Hepatocyte (in vitro differentiated cells): ENCODE results near the gene CCDC73. TPM values are rescaled to one million over a fixed set of nuclear protein-coding genes. Genes with fewer than 3 reads are reported as not detected.

ENCODE experiments used
- DNase-seq: peaks from one replicate; pipeline ENCODE4 v3.0.0-alpha.2; 2016; ENCODE audit warnings: low spot score
- H2AFZ ChIP-seq: fragments of 200-600 bp; sonication (generic); 2 replicates; pipeline ENCODE4 v1.6.0; 2016; ENCODE audit warnings: antibody characterized with exemption, mild to moderate bottlenecking
- H3K27ac ChIP-seq: fragments of 200-600 bp; sonication (generic); 2 replicates; pipeline ENCODE4 v1.5.1; 2016; ENCODE audit warnings: mild to moderate bottlenecking
- H3K27me3 ChIP-seq: fragments of 200-600 bp; sonication (generic); 2 replicates; pipeline ENCODE4 v1.6.1; 2016
- H3K36me3 ChIP-seq: fragments of 200-600 bp; sonication (generic); replicated peaks from 2 replicates; pipeline ENCODE4 v1.5.1; 2016; ENCODE audit warnings: low read depth; ENCODE audit not compliant: insufficient read depth
- H3K4me1 ChIP-seq: fragments of 200-600 bp; sonication (generic); 2 replicates; pipeline ENCODE4 v1.5.1; 2016; ENCODE audit warnings: mild to moderate bottlenecking, moderate library complexity; ENCODE audit not compliant: insufficient read depth
- H3K4me2 ChIP-seq: fragments of 200-600 bp; sonication (generic); 2 replicates; pipeline ENCODE4 v1.6.0; 2016
- H3K4me3 ChIP-seq: fragments of 200-600 bp; sonication (generic); 2 replicates; pipeline ENCODE4 v1.5.1; 2016; ENCODE audit warnings: mild to moderate bottlenecking
- H3K79me2 ChIP-seq: fragments of 200-600 bp; sonication (generic); 2 replicates; pipeline ENCODE4 v1.6.0; 2017; ENCODE audit warnings: mild to moderate bottlenecking
- H3K9me2 ChIP-seq: fragments of 200-600 bp; sonication (generic); replicated peaks from 2 replicates; pipeline ENCODE4 v1.6.0; 2017; ENCODE audit warnings: mild to moderate bottlenecking; ENCODE audit not compliant: insufficient read depth
- H3K9me3 ChIP-seq: fragments of 200-600 bp; sonication (generic); 2 replicates; pipeline ENCODE4 v1.5.1; 2016; ENCODE audit warnings: low read depth, mild to moderate bottlenecking
- H4K20me1 ChIP-seq: fragments of 200-600 bp; sonication (generic); 2 replicates; pipeline ENCODE4 v1.6.0; 2016; ENCODE audit warnings: mild to moderate bottlenecking; ENCODE audit not compliant: insufficient read depth, poor library complexity, severe bottlenecking
- EZH2 ChIP-seq: fragments of 200-600 bp; sonication (generic); IDR thresholded peaks from 2 replicates; pipeline ENCODE4 v1.6.1; 2016; ENCODE audit warnings: antibody characterized with exemption, mild to moderate bottlenecking, borderline replicate concordance
- EZH2phosphoT487 ChIP-seq: fragments of 200-600 bp; sonication (generic); IDR thresholded peaks from one replicate; pipeline ENCODE4 v1.6.1; 2018; ENCODE audit warnings: antibody characterized with exemption, mild to moderate bottlenecking, low read depth, moderate library complexity; ENCODE audit not compliant: unreplicated experiment, severe bottlenecking
- WGBS: methylation state at CpG from one replicate; pipeline ENCODE4 v1.1.6; 2016; ENCODE audit warnings: low lambda C conversion rate; ENCODE audit errors: missing lambda C conversion rate; 5-methylcytosine and 5-hydroxymethylcytosine counted together
- polyA plus RNA-seq: library from polyadenylated mRNA; unstranded; fragments of >200 nt; fragmentation: Nextera tagmentation; extraction: Ambion mirVana; gene quantifications from 2 replicates; pipeline ENCODE4 v1.2.1, GENCODE V29; 2016
- total RNA-seq: library from RNA; depleted of rRNA; stranded (reverse); fragments of >200 nt; gene quantifications from 2 replicates; pipeline ENCODE4 v1.2.3, GENCODE V29; 2014
- TF ChIP-seq, protein P1 (sequence below): fragments of 200-600 bp; sonication (generic); IDR thresholded peaks from 2 replicates; pipeline ENCODE4 v1.5.1; 2016; ENCODE audit warnings: antibody characterized with exemption, mild to moderate bottlenecking; ENCODE audit not compliant: poor library complexity

Gene CCDC73
- total and polyA plus RNA-seq, 2 experiments from 2014 or later, result 0.03 TPM; not detected in 1

GRCh38 chr11:32706985-32707741, 87.3 kb downstream of the CCDC73 start:
- H2AFZ ChIP-seq, result no peak overlapping the region
- WGBS, result 70% methylated on average over 7 of the region's 7 CpGs

DNA sequence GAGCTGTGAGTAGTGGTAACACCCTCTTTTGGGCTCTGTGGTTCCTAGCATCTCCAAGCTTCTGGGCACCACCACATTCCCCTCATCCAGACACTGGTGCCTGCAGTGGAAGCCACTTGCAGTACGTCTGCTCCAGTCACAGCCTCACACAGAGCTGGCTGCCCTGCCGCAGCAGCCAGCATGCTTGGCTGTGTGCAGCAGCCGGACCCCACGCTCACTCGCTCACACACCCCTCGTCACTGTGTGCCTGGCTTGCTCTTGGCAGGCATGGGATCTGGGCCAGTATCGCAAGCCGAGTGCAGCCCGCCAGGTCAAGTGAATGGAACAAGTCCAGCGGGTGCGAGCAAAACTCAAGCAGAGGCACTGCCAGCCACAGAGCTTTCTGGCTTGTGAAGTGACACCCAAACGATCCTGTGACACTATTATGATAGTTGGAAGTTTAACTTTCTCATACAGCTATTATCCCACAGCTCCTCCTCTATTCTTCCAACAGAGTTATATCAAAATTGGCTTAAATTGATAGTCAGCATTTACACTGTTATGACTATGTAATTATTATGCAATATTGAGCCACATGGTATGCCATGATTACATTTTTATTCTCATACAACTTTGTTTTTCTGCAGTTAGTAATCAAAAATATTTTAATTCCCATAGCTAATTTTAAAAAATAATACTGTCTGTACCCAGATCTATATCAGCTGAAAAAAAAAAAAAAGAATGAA, 89.0 kb downstream of the CCDC73 start:
- H3K4me2 ChIP-seq, result no peak overlapping the region
- no peaks in the 10 kb centered on the region for H4K20me1 ChIP-seq
- no peak for DNase-seq
- no peaks in the 10 kb centered on the region for H3K36me3 ChIP-seq
- TF ChIP-seq, protein P1, sequence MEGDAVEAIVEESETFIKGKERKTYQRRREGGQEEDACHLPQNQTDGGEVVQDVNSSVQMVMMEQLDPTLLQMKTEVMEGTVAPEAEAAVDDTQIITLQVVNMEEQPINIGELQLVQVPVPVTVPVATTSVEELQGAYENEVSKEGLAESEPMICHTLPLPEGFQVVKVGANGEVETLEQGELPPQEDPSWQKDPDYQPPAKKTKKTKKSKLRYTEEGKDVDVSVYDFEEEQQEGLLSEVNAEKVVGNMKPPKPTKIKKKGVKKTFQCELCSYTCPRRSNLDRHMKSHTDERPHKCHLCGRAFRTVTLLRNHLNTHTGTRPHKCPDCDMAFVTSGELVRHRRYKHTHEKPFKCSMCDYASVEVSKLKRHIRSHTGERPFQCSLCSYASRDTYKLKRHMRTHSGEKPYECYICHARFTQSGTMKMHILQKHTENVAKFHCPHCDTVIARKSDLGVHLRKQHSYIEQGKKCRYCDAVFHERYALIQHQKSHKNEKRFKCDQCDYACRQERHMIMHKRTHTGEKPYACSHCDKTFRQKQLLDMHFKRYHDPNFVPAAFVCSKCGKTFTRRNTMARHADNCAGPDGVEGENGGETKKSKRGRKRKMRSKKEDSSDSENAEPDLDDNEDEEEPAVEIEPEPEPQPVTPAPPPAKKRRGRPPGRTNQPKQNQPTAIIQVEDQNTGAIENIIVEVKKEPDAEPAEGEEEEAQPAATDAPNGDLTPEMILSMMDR, result no peak
- no peak for TF ChIP-seq EZH2phosphoT487
- no peak for TF ChIP-seq EZH2
- H3K9me2 ChIP-seq, result no peaks in the 10 kb centered on the region
- H2AFZ ChIP-seq, result no peak overlapping the region
- H3K4me3 ChIP-seq, result no peak overlapping the region
- no peaks in the 10 kb centered on the region for H3K4me1 ChIP-seq
- no peaks in the 10 kb centered on the region for H3K79me2 ChIP-seq
- 88% methylated on average over 12 of the region's 12 CpGs for WGBS
- no peak overlapping the region for H3K27ac ChIP-seq
- H3K27me3 ChIP-seq, result no peaks in the 10 kb centered on the region
- H3K9me3 ChIP-seq, result no peaks in the 10 kb centered on the region

More at GRCh38 chr11:32706985-32707741, 87.3 kb downstream of the CCDC73 start:
- H3K9me3 ChIP-seq, result no peaks in the 10 kb centered on the region
- H3K36me3 ChIP-seq, result no peaks in the 10 kb centered on the region
- H3K79me2 ChIP-seq, result no peaks in the 10 kb centered on the region
- DNase-seq, result peak; percentile 19
- no peak overlapping the region for H3K4me2 ChIP-seq
- H4K20me1 ChIP-seq, result no peaks in the 10 kb centered on the region
- no peak for TF ChIP-seq EZH2phosphoT487
- TF ChIP-seq, protein P1, result no peak
- no peak for TF ChIP-seq EZH2
- H3K4me1 ChIP-seq, result no peaks in the 10 kb centered on the region
- peak overlapping the region; percentile 58 for H3K27ac ChIP-seq
- H3K9me2 ChIP-seq, result no peaks in the 10 kb centered on the region
- no peak overlapping the region for H3K4me3 ChIP-seq
- no peaks in the 10 kb centered on the region for H3K27me3 ChIP-seq

DNA sequence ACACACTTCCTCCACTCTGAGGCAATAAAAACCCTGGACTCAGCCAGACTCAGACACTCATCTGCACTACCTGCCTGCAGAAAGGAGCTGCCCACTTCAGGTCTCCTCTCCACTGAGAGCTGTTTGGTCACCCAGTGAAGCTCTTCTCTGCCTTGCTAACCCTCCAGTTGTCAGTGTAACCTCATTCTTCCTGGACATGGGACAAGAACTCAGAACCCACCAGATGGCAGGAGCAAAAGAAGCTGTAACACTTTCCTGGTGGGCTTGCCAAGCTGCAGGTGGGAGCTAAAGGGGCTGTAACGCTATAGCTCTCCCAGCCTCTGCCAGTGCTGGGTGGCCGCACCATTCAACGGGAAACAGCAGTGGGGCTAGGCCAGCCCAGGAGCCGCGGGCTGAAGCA, 89.7 kb downstream of the CCDC73 start:
- H2AFZ ChIP-seq, result no peak overlapping the region
- WGBS, result 93% methylated on average over 5 of the region's 5 CpGs

More for the DNA sequence above, 89.7 kb downstream of the CCDC73 start:
- Histone ChIP-seq H3K36me3 (no peaks in the 10 kb centered on the region), H3K27me3 (no peaks in the 10 kb centered on the region), H3K79me2 (no peaks in the 10 kb centered on the region), H3K9me3 (no peaks in the 10 kb centered on the region), H3K4me3 (no peak overlapping the region), H4K20me1 (no peaks in the 10 kb centered on the region), H3K9me2 (no peaks in the 10 kb centered on the region), H3K4me1 (no peaks in the 10 kb centered on the region), H3K27ac (no peak overlapping the region), H3K4me2 (no peak overlapping the region)
- TF ChIP-seq EZH2phosphoT487 (no peak), EZH2 (no peak)
- TF ChIP-seq, protein P1, result no peak
- no peak for DNase-seq
